Measurements from ENCODE around the gene GSK3B. TPM values are rescaled to one million over a fixed set of nuclear protein-coding genes. Genes with fewer than 3 reads are reported as not detected.
"Not testable (repeated sequence)": the region's sequence is repeated elsewhere in the genome, so short reads cannot be mapped to it uniquely, and the experiment has no call there.

Gene GSK3B
- total RNA-seq, 1 donor from 2014 or later, result 35.7 TPM

GRCh38 chr3:119893769-119894168 lies 200.5 kb downstream of the GSK3B start:
- peaks cover 9% of the 10 kb centered on the region for H3K9me3 Mint-ChIP-seq
- H3K27me3 Mint-ChIP-seq (ENCODE audit: low read depth), result no peaks in the 10 kb centered on the region
- no peak overlapping the region for H3K4me3 Mint-ChIP-seq (ENCODE audit: low read depth)
- DNase-seq (ENCODE audit: low spot score), result no peak
- H3K4me1 Mint-ChIP-seq (ENCODE audit: low read depth), result peaks cover 2% of the 10 kb centered on the region
- H3K27ac Mint-ChIP-seq, result no peak overlapping the region
- peaks cover 30% of the 10 kb centered on the region for H3K36me3 Mint-ChIP-seq (ENCODE audit: low read depth)
- intact Hi-C loops (cut with micrococcal nuclease), result loop anchor here (2.0 to 5.0 kb wide), 3 partner anchors 289 to 454 kb away; partner anchors contain the start of gene LRRC58

- no peak overlapping the region for H3K4me3 Mint-ChIP-seq (ENCODE audit: low read depth)
- peak; percentile 12 for DNase-seq (ENCODE audit: low spot score)
- H3K4me1 Mint-ChIP-seq (ENCODE audit: low read depth), result peaks cover 2% of the 10 kb centered on the region
- no peak overlapping the region for H3K27ac Mint-ChIP-seq
- intact Hi-C loops (cut with micrococcal nuclease), result loop anchor here (1.0 to 5.0 kb wide), 5 partner anchors 201 to 525 kb away; partner anchors contain the start of gene LRRC58
- no peaks in the 10 kb centered on the region for H3K27me3 Mint-ChIP-seq (ENCODE audit: low read depth)
- peaks cover 41% of the 10 kb centered on the region for H3K36me3 Mint-ChIP-seq (ENCODE audit: low read depth)
- peaks cover 14% of the 10 kb centered on the region for H3K9me3 Mint-ChIP-seq
These were observed 202.1 kb downstream of the GSK3B start for GRCh38 chr3:119891944-119892721.

GRCh38 chr3:119888681-119889080 lies 205.6 kb downstream of the GSK3B start:
- H3K4me3 Mint-ChIP-seq (ENCODE audit: low read depth); intact Hi-C loops (cut with micrococcal nuclease); H3K27me3 Mint-ChIP-seq (ENCODE audit: low read depth); H3K4me1 Mint-ChIP-seq (ENCODE audit: low read depth); DNase-seq (ENCODE audit: low spot score); H3K27ac Mint-ChIP-seq: not testable (repeated sequence)
- H3K9me3 Mint-ChIP-seq, result peaks cover 14% of the 10 kb centered on the region
- peaks cover 46% of the 10 kb centered on the region for H3K36me3 Mint-ChIP-seq (ENCODE audit: low read depth)

- peaks cover 14% of the 10 kb centered on the region for H3K9me3 Mint-ChIP-seq
- H3K36me3 Mint-ChIP-seq (ENCODE audit: low read depth), result peaks cover 53% of the 10 kb centered on the region
- H3K27me3 Mint-ChIP-seq (ENCODE audit: low read depth), result no peaks in the 10 kb centered on the region
- no peak overlapping the region for H3K27ac Mint-ChIP-seq
- no peak overlapping the region for H3K4me3 Mint-ChIP-seq (ENCODE audit: low read depth)
- DNase-seq (ENCODE audit: low spot score), result no peak
- intact Hi-C loops (cut with micrococcal nuclease), result no loop called here
- H3K4me1 Mint-ChIP-seq (ENCODE audit: low read depth), result peaks cover 6% of the 10 kb centered on the region
These were observed 208.3 kb downstream of the GSK3B start for GRCh38 chr3:119885746-119886530.

GRCh38 chr3:119884161-119884557 lies 210.1 kb downstream of the GSK3B start:
- peaks cover 9% of the 10 kb centered on the region for H3K9me3 Mint-ChIP-seq
- H3K4me1 Mint-ChIP-seq (ENCODE audit: low read depth), result peaks cover 6% of the 10 kb centered on the region
- no peak overlapping the region for H3K27ac Mint-ChIP-seq
- H3K27me3 Mint-ChIP-seq (ENCODE audit: low read depth), result no peaks in the 10 kb centered on the region
- no peak overlapping the region for H3K4me3 Mint-ChIP-seq (ENCODE audit: low read depth)
- peaks cover 54% of the 10 kb centered on the region for H3K36me3 Mint-ChIP-seq (ENCODE audit: low read depth)
- intact Hi-C loops (cut with micrococcal nuclease), result no loop called here
- DNase-seq (ENCODE audit: low spot score), result no peak

GRCh38 chr3:119883461-119884160 lies 210.6 kb downstream of the GSK3B start:
- DNase-seq (ENCODE audit: low spot score), result no peak
- H3K4me1 Mint-ChIP-seq (ENCODE audit: low read depth), result peaks cover 6% of the 10 kb centered on the region
- H3K27ac Mint-ChIP-seq, result no peak overlapping the region
- H3K4me3 Mint-ChIP-seq (ENCODE audit: low read depth), result no peak overlapping the region
- peaks cover 5% of the 10 kb centered on the region for H3K9me3 Mint-ChIP-seq
- intact Hi-C loops (cut with micrococcal nuclease), result no loop called here
- peaks cover 50% of the 10 kb centered on the region for H3K36me3 Mint-ChIP-seq (ENCODE audit: low read depth)
- no peaks in the 10 kb centered on the region for H3K27me3 Mint-ChIP-seq (ENCODE audit: low read depth)

GRCh38 chr3:119880966-119881365 lies 213.3 kb downstream of the GSK3B start:
- Mint-ChIP-seq H3K9me3 (no peaks in the 10 kb centered on the region), H3K27ac (no peak overlapping the region), H3K4me1 (ENCODE audit: low read depth) (peaks cover 3% of the 10 kb centered on the region), H3K36me3 (ENCODE audit: low read depth) (peaks cover 34% of the 10 kb centered on the region), H3K4me3 (ENCODE audit: low read depth) (no peak overlapping the region), H3K27me3 (ENCODE audit: low read depth) (no peaks in the 10 kb centered on the region)
- intact Hi-C loops (cut with micrococcal nuclease), result no loop called here
- no peak for DNase-seq (ENCODE audit: low spot score)

GRCh38 chr3:119873646-119874045 lies 220.6 kb downstream of the GSK3B start:
- peaks cover 7% of the 10 kb centered on the region for H3K36me3 Mint-ChIP-seq (ENCODE audit: low read depth)
- intact Hi-C loops (cut with micrococcal nuclease), result no loop called here
- no peaks in the 10 kb centered on the region for H3K27me3 Mint-ChIP-seq (ENCODE audit: low read depth)
- H3K27ac Mint-ChIP-seq, result no peak overlapping the region
- H3K4me3 Mint-ChIP-seq (ENCODE audit: low read depth), result no peak overlapping the region
- peaks cover 12% of the 10 kb centered on the region for H3K4me1 Mint-ChIP-seq (ENCODE audit: low read depth)
- no peaks in the 10 kb centered on the region for H3K9me3 Mint-ChIP-seq
- no peak for DNase-seq (ENCODE audit: low spot score)

- peaks cover 12% of the 10 kb centered on the region for H3K4me1 Mint-ChIP-seq (ENCODE audit: low read depth)
- no peak overlapping the region for H3K27ac Mint-ChIP-seq
- H3K36me3 Mint-ChIP-seq (ENCODE audit: low read depth), result peaks cover 7% of the 10 kb centered on the region
- no peak overlapping the region for H3K4me3 Mint-ChIP-seq (ENCODE audit: low read depth)
- DNase-seq (ENCODE audit: low spot score), result no peak
- no peaks in the 10 kb centered on the region for H3K27me3 Mint-ChIP-seq (ENCODE audit: low read depth)
- intact Hi-C loops (cut with micrococcal nuclease), result no loop called here
- no peaks in the 10 kb centered on the region for H3K9me3 Mint-ChIP-seq
These were observed 221.5 kb downstream of the GSK3B start for GRCh38 chr3:119872773-119873172.

- Mint-ChIP-seq H3K4me3 (ENCODE audit: low read depth) (no peak overlapping the region), H3K9me3 (no peaks in the 10 kb centered on the region), H3K4me1 (ENCODE audit: low read depth) (peaks cover 12% of the 10 kb centered on the region), H3K36me3 (ENCODE audit: low read depth) (peaks cover 6% of the 10 kb centered on the region), H3K27me3 (ENCODE audit: low read depth) (no peaks in the 10 kb centered on the region), H3K27ac (no peak overlapping the region)
- DNase-seq (ENCODE audit: low spot score), result no peak
- intact Hi-C loops (cut with micrococcal nuclease), result no loop called here
These were observed 222.7 kb downstream of the GSK3B start for GRCh38 chr3:119871571-119871970.

GRCh38 chr3:119870512-119870911 lies 223.7 kb downstream of the GSK3B start:
- no peaks in the 10 kb centered on the region for H3K9me3 Mint-ChIP-seq
- peaks cover 12% of the 10 kb centered on the region for H3K4me1 Mint-ChIP-seq (ENCODE audit: low read depth)
- no peak overlapping the region for H3K4me3 Mint-ChIP-seq (ENCODE audit: low read depth)
- no peak for DNase-seq (ENCODE audit: low spot score)
- intact Hi-C loops (cut with micrococcal nuclease), result no loop called here
- peaks cover 9% of the 10 kb centered on the region for H3K36me3 Mint-ChIP-seq (ENCODE audit: low read depth)
- no peak overlapping the region for H3K27ac Mint-ChIP-seq
- no peaks in the 10 kb centered on the region for H3K27me3 Mint-ChIP-seq (ENCODE audit: low read depth)

- Mint-ChIP-seq H3K9me3 (no peaks in the 10 kb centered on the region), H3K4me1 (ENCODE audit: low read depth) (no peaks in the 10 kb centered on the region), H3K36me3 (ENCODE audit: low read depth) (peaks cover 41% of the 10 kb centered on the region), H3K4me3 (ENCODE audit: low read depth) (no peak overlapping the region), H3K27ac (no peak overlapping the region), H3K27me3 (ENCODE audit: low read depth) (no peaks in the 10 kb centered on the region)
- DNase-seq (ENCODE audit: low spot score), result no peak
- intact Hi-C loops (cut with micrococcal nuclease), result no loop called here
These were observed 229.8 kb downstream of the GSK3B start for GRCh38 chr3:119864476-119864875.

Data from activated T-helper 2 cell treated with anti-CD3 and anti-CD28 coated beads, Interferon-gamma antibody, Interleukin-2, Interleukin-4, amounts not matched to agents 10 μg/mL and 5 μg/mL and 100 μg/mL, durations not matched to agents 14 hours and 24 hours and 36 hours (primary cell).